Duodenal mucosa (tissue), 2 donors: Measurements from ENCODE around the gene HEATR1.

Experiments used
- H3K27ac ChIP-seq: one replicate; pipeline ENCODE4 v1.7.0; 2013; ENCODE audit warnings: low read depth, low read length
- H3K27me3 ChIP-seq, 2 donors: one replicate each; pipeline ENCODE4 v1.7.0; 2013; ENCODE audit warnings: low read length in 2 of 2, control low read depth in 1 of 2; ENCODE audit not compliant: insufficient read depth in 2 of 2, control insufficient read depth in 1 of 2
- H3K36me3 ChIP-seq, 2 donors: one replicate each; pipeline ENCODE4 v1.7.0; 2013; ENCODE audit warnings: low read length in 2 of 2, control low read depth in 1 of 2; ENCODE audit not compliant: insufficient read depth in 2 of 2, control insufficient read depth in 1 of 2
- H3K4me1 ChIP-seq, 2 donors: one replicate each; pipeline ENCODE4 v1.7.0; 2013; ENCODE audit warnings: low read length in 2 of 2, control low read depth in 1 of 2; ENCODE audit not compliant: insufficient read depth in 2 of 2, control insufficient read depth in 1 of 2
- H3K4me3 ChIP-seq, 2 donors: one replicate each; pipeline ENCODE4 v1.7.0; 2013; ENCODE audit warnings: low read length in 2 of 2, low read depth in 1 of 2
- H3K9ac ChIP-seq, 2 donors: one replicate each; pipeline ENCODE4 v1.7.0; 2013; ENCODE audit warnings: low read length in 2 of 2, low read depth in 1 of 2
- H3K9me3 ChIP-seq, 2 donors: one replicate each; pipeline ENCODE4 v1.7.0; 2013; ENCODE audit warnings: low read length in 2 of 2, control low read depth in 1 of 2; ENCODE audit not compliant: control insufficient read depth in 1 of 2

Gene HEATR1

GRCh38 chr1:236561976-236562375 lies 42.3 kb downstream of the HEATR1 start:
- no peak overlapping the region for H3K27ac ChIP-seq

GRCh38 chr1:236560213-236560771 lies 44.0 kb downstream of the HEATR1 start:
- Histone ChIP-seq H3K9ac (no peak overlapping the region), H3K9me3 (no peaks in the 10 kb centered on the region), H3K4me1 (no peaks in the 10 kb centered on the region), H3K27ac (no peak overlapping the region), H3K4me3 (no peak overlapping the region), H3K36me3 (peaks cover 36 to 76% of the 10 kb centered on the region in 2 donors), H3K27me3 (no peaks in the 10 kb centered on the region)

More at GRCh38 chr1:236561976-236562375, 42.3 kb downstream of the HEATR1 start:
- Histone ChIP-seq H3K4me1 (no peaks in the 10 kb centered on the region), H3K27me3 (no peaks in the 10 kb centered on the region), H3K9me3 (no peaks in the 10 kb centered on the region), H3K4me3 (no peak overlapping the region), H3K36me3 (peaks cover 29 to 72% of the 10 kb centered on the region in 2 donors), H3K9ac (no peak overlapping the region)

GRCh38 chr1:236558846-236559245 lies 45.5 kb downstream of the HEATR1 start:
- peaks cover 45 to 73% of the 10 kb centered on the region in 2 donors for H3K36me3 ChIP-seq
- H3K9ac ChIP-seq = no peak overlapping the region
- no peaks in the 10 kb centered on the region for H3K4me1 ChIP-seq
- no peak overlapping the region for H3K27ac ChIP-seq
- no peaks in the 10 kb centered on the region for H3K27me3 ChIP-seq
- H3K4me3 ChIP-seq = no peak overlapping the region
- no peaks in the 10 kb centered on the region for H3K9me3 ChIP-seq

- peaks cover 50 to 76% of the 10 kb centered on the region in 2 donors for H3K36me3 ChIP-seq
- no peaks in the 10 kb centered on the region for H3K9me3 ChIP-seq
- no peak overlapping the region for H3K9ac ChIP-seq
- no peaks in the 10 kb centered on the region for H3K27me3 ChIP-seq
- no peak overlapping the region for H3K4me3 ChIP-seq
- no peaks in the 10 kb centered on the region for H3K4me1 ChIP-seq
- H3K27ac ChIP-seq = no peak overlapping the region
These were observed 46.2 kb downstream of the HEATR1 start for GRCh38 chr1:236558081-236558480.

- peaks cover 50 to 77% of the 10 kb centered on the region in 2 donors for H3K36me3 ChIP-seq
These were observed 47.7 kb downstream of the HEATR1 start for GRCh38 chr1:236556606-236557005.

GRCh38 chr1:236553370-236553769 lies 50.9 kb downstream of the HEATR1 start:
- Histone ChIP-seq H3K27me3 (no peaks in the 10 kb centered on the region), H3K4me3 (no peak overlapping the region), H3K27ac (no peak overlapping the region), H3K4me1 (no peaks in the 10 kb centered on the region), H3K36me3 (peaks cover 62 to 96% of the 10 kb centered on the region in 2 donors), H3K9me3 (no peaks in the 10 kb centered on the region), H3K9ac (no peak overlapping the region)

More at GRCh38 chr1:236556606-236557005, 47.7 kb downstream of the HEATR1 start:
- H3K4me3 ChIP-seq = no peak overlapping the region
- no peak overlapping the region for H3K27ac ChIP-seq
- H3K27me3 ChIP-seq = no peaks in the 10 kb centered on the region
- H3K9ac ChIP-seq = no peak overlapping the region
- no peaks in the 10 kb centered on the region for H3K4me1 ChIP-seq
- H3K9me3 ChIP-seq = no peaks in the 10 kb centered on the region

- Histone ChIP-seq H3K4me3 (no peak overlapping the region), H3K36me3 (peaks cover 63 to 96% of the 10 kb centered on the region in 2 donors), H3K27me3 (no peaks in the 10 kb centered on the region), H3K9me3 (no peaks in the 10 kb centered on the region), H3K9ac (no peak overlapping the region), H3K4me1 (no peaks in the 10 kb centered on the region), H3K27ac (no peak overlapping the region)
These were observed 51.4 kb downstream of the HEATR1 start for GRCh38 chr1:236552901-236553300.

GRCh38 chr1:236552096-236552495 lies 52.2 kb downstream of the HEATR1 start:
- Histone ChIP-seq H3K36me3 (peaks cover 66 to 96% of the 10 kb centered on the region in 2 donors), H3K4me1 (no peaks in the 10 kb centered on the region), H3K27me3 (no peaks in the 10 kb centered on the region), H3K9me3 (no peaks in the 10 kb centered on the region), H3K9ac (no peak overlapping the region), H3K4me3 (no peak overlapping the region), H3K27ac (no peak overlapping the region)

GRCh38 chr1:236550961-236551851 lies 53.1 kb downstream of the HEATR1 start:
- Histone ChIP-seq H3K9ac (no peak overlapping the region), H3K4me1 (no peaks in the 10 kb centered on the region), H3K9me3 (no peaks in the 10 kb centered on the region), H3K27ac (no peak overlapping the region), H3K27me3 (no peaks in the 10 kb centered on the region), H3K36me3 (peaks cover 64 to 96% of the 10 kb centered on the region in 2 donors), H3K4me3 (no peak overlapping the region)

- Histone ChIP-seq H3K4me3 (no peak overlapping the region), H3K4me1 (no peaks in the 10 kb centered on the region), H3K27ac (no peak overlapping the region), H3K27me3 (no peaks in the 10 kb centered on the region), H3K9me3 (no peaks in the 10 kb centered on the region), H3K9ac (no peak overlapping the region), H3K36me3 (peaks cover 62 to 100% of the 10 kb centered on the region in 2 donors)
These were observed 55.9 kb downstream of the HEATR1 start for GRCh38 chr1:236548452-236548851.
